Pancreas (tissue), 10 donors: ENCODE results near the gene LSM12. TPM values are rescaled to one million over a fixed set of nuclear protein-coding genes. Genes with fewer than 3 reads are reported as not detected.
A peak's percentile ranks its signal among the peaks of the same experiment; 100 is the strongest.
"Not testable (repeated sequence)": the region's sequence is repeated elsewhere in the genome, so short reads cannot be mapped to it uniquely, and the experiment has no call there.

ENCODE experiments used
- ATAC-seq, 4 donors: fragments of 200-7000 bp; cut with Tn5 transposase; one replicate each; pipeline versions ENCODE4 v1.8.0 to v1.9.1; 2020; ENCODE audit warnings: mild to moderate bottlenecking in 4 of 4, moderate library complexity in 4 of 4
- DNase-seq, 6 donors: peaks; one replicate each; pipeline ENCODE4 v3.0.0-alpha.2; 2020
- FAIRE-seq: peaks from 2 replicates; lab custom pipeline; 2012; peaks lifted over from hg19 to GRCh38; lab: Jason Lieb, UNC
- H3K27ac ChIP-seq, 4 donors: fragments of 200-600 bp; sonication (generic); 1 replicate in 3 of 4; 2 replicates in 1 of 4; pipeline versions ENCODE4 v1.5.0 to v1.8.0; 2020
- H3K27me3 ChIP-seq, 4 donors: fragments of 200-600 bp; one replicate each; pipeline ENCODE4 v1.8.0; 2021
- H3K36me3 ChIP-seq, 3 donors: fragments of 200-600 bp; sonication (generic) in 1 of 3; one replicate each; pipeline versions ENCODE4 v1.5.0 to v1.8.0; 2020 to 2021
- H3K4me1 ChIP-seq, 3 donors: fragments of 200-600 bp; one replicate each; pipeline ENCODE4 v1.8.0; 2021
- H3K4me3 ChIP-seq, 4 donors: fragments of 200-600 bp; sonication (generic) in 2 of 4; one replicate each; pipeline versions ENCODE4 v1.5.0 to v1.8.0; 2020 to 2021
- H3K9me3 ChIP-seq, 4 donors: fragments of 200-600 bp; one replicate each; pipeline ENCODE4 v1.8.0; 2021
- WGBS, 2 donors: extraction: QIAGEN DNeasy Blood & Tissue Kit; methylation state at CpG; one replicate each; pipeline ENCODE4 v1.1.7; 2013; 5-methylcytosine and 5-hydroxymethylcytosine counted together
- intact Hi-C, 3 donors: fragments of 100-400 bp; cut with DNase I; formaldehyde crosslinking; loops; one replicate each; pipeline versions ENCODE4 v1.11.1 to v1.14.2; 2022
- polyA plus RNA-seq, 2 donors: library from polyadenylated mRNA; stranded (reverse); fragments of 200-250 nt; gene quantifications; one replicate each; pipeline ENCODE4 v1.2.3, GENCODE V29; 2013
- total RNA-seq, 6 donors: library from RNA; stranded (reverse); fragmentation: NEBNext Ultra II Directional in 4 of 6; extraction: Animal tissue kit (Norgen Biotek cat#: 25700) in 4 of 6; gene quantifications; one replicate each; pipeline versions ENCODE4 v1.2.1 to v1.2.4, GENCODE V29; 2021 to 2023
- TF ChIP-seq, protein P1 (sequence below), 4 donors: fragments of 200-600 bp; sonication (generic) in 3 of 4; IDR thresholded peaks; one replicate each; pipeline versions ENCODE4 v1.5.0 to v1.8.0; 2021; ENCODE audit warnings: antibody characterized with exemption in 4 of 4
- donor health status: healthy with polysubstance abuse.
- donor health status: DM: no; HTN: no; CAD: no; lungs with moderate emphysema.
- donor health status: DM: no; HTN: no; CAD: no.
- donor health status: control.
- donor health status: control.
- donor health status: Bipolar disorder and iron deficiency.
- donor health status: DM: yes; HTN: yes; CAD: no.
- donor health status: DM: no; HTN: no; CAD: no.
- donor health status: DM: no; HTN: no; CAD: no.
- donor health status: DM: yes; HTN: yes; CAD: no.

Gene LSM12
- total and polyA plus RNA-seq, 8 donors = 14.5 to 29.6 (median 23.6) TPM

DNA sequence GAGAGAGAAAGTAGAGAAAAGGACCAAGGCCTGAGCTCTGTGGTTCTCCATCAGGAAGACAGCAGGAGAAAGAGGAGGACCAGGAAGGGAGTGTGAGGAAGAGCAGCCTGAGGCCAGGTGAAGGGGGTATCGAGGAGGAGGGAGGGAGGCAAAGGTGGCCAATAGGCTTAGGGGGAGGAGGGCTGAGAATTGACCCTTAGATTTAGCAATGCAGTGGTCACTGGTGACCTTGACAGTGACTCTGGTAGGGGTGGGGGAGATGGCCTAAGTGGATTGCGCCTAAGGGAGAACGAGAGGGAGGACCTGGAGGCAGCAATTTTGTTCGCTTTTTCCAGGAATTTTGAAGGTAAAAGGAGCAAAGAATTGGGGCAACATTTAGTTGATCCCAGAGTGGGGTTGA is 67.4 kb downstream of the LSM12 start:
- no peaks in the 10 kb centered on the region for H3K36me3 ChIP-seq
- H3K27ac ChIP-seq = no peak overlapping the region
- DNase-seq (no peak), ATAC-seq (no peak), FAIRE-seq (no peak)
- H3K27me3 ChIP-seq = peaks cover 0 to 5% (median 0%) of the 10 kb centered on the region in 4 donors
- H3K4me3 ChIP-seq = no peak overlapping the region
- WGBS, 2 donors = 71 to 79% methylated on average over 4 of the region's 4 CpGs
- intact Hi-C loops = loop anchor here in 2 of 3 donors (10.0 kb wide), 2 partner anchors 54 to 124 kb away; partner anchors contain the start of gene PPY (in 1 of the 2)
- no peaks in the 10 kb centered on the region for H3K4me1 ChIP-seq
- TF ChIP-seq, protein P1, sequence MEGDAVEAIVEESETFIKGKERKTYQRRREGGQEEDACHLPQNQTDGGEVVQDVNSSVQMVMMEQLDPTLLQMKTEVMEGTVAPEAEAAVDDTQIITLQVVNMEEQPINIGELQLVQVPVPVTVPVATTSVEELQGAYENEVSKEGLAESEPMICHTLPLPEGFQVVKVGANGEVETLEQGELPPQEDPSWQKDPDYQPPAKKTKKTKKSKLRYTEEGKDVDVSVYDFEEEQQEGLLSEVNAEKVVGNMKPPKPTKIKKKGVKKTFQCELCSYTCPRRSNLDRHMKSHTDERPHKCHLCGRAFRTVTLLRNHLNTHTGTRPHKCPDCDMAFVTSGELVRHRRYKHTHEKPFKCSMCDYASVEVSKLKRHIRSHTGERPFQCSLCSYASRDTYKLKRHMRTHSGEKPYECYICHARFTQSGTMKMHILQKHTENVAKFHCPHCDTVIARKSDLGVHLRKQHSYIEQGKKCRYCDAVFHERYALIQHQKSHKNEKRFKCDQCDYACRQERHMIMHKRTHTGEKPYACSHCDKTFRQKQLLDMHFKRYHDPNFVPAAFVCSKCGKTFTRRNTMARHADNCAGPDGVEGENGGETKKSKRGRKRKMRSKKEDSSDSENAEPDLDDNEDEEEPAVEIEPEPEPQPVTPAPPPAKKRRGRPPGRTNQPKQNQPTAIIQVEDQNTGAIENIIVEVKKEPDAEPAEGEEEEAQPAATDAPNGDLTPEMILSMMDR (IDR thresholded peaks at IDR 0.05) = no peak
- H3K9me3 ChIP-seq = no peaks in the 10 kb centered on the region

DNA sequence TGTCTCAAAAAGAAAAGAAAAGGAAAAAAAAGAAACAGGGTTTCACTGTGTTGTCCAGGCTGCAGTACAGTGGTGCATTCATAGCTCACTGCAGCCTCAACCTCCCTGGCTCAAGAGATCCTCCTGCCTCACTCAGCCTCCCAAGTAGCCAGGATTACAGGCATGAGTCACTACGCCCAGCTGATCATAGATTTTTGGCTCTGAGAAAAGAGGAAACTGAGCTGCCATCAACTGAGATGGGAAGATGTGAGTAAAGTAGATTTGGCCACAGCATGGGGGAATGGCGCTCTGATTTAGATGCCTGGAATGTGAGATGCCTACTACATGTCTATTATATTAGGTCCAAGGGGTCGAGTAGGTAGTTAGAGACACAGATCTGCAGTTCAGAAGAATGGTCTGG is 67.9 kb downstream of the LSM12 start:
- Histone ChIP-seq H3K36me3 (no peaks in the 10 kb centered on the region), H3K27ac (no peak overlapping the region), H3K27me3 (peaks cover 0 to 5% (median 0%) of the 10 kb centered on the region in 4 donors), H3K4me3 (no peak overlapping the region), H3K4me1 (no peaks in the 10 kb centered on the region), H3K9me3 (no peaks in the 10 kb centered on the region)
- intact Hi-C loops = loop anchor here in 2 of 3 donors (10.0 kb wide), 2 partner anchors 54 to 124 kb away; partner anchors contain the start of gene PPY (in 1 of the 2)
- no peak for FAIRE-seq
- DNase-seq = no peak
- 76 to 86% methylated on average over 3 of the region's 3 CpGs for WGBS, 2 donors
- TF ChIP-seq, protein P1 (IDR thresholded peaks at IDR 0.05) = no peak
- no peak for ATAC-seq

DNA sequence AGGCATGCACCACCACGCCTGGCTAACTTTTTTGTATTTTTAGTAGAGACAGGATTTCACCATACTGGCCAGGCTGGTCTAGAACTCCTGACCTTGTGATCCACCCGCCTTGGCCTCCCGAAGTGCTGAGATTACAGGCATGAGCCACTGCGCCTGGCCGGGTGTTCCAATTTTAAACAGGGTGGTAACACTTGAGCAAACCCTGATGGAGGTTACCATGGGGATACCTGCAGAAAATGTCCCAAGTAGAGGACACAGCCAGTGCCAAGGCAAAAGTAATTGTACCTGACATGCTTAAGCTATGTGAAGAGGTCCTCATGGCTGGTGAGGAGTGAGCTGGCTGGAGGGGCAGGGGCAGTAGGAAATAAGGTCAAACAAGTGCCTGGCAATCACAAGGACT is 69.3 kb downstream of the LSM12 start:
- not testable (repeated sequence) for H3K36me3 ChIP-seq, H3K9me3 ChIP-seq, H3K4me3 ChIP-seq, ATAC-seq, H3K4me1 ChIP-seq, H3K27me3 ChIP-seq, H3K27ac ChIP-seq, DNase-seq, FAIRE-seq
- intact Hi-C loops = loop anchor here in 2 of 3 donors (10.0 kb wide), 2 partner anchors 52 to 122 kb away; partner anchors contain the start of gene PPY (in 1 of the 2)
- 62 to 68% methylated on average over 5 of the region's 5 CpGs for WGBS, 2 donors

DNA sequence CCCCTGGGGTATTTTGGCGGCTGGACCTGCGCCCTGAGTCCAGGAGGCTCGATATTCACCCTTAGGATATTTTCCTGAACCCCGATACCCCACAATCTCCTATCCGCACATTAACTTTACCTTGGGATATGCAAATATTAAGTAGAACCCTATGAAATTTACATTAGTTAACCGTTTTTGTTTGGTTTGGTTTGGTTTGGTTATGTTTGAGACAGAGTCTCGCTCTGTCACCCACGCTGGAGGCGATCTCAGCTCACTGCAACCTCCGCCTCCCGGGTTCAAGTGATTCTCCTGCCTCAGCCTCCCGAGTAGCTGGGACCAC is 71.4 kb downstream of the LSM12 start:
- H3K9me3 ChIP-seq = no peaks in the 10 kb centered on the region
- WGBS, 2 donors = 8 to 9% methylated on average over 12 of the region's 12 CpGs
- no peaks in the 10 kb centered on the region for H3K4me1 ChIP-seq
- H3K4me3 ChIP-seq = no peak overlapping the region
- ATAC-seq (no peak), DNase-seq (no peak), FAIRE-seq (no peak)
- H3K27ac ChIP-seq = no peak overlapping the region
- H3K36me3 ChIP-seq = no peaks in the 10 kb centered on the region
- H3K27me3 ChIP-seq = peaks cover 0 to 5% (median 0%) of the 10 kb centered on the region in 4 donors
- TF ChIP-seq, protein P1 (IDR thresholded peaks at IDR 0.05) = no peak
- intact Hi-C loops = loop anchor here in 2 of 3 donors (10.0 kb wide), 2 partner anchors 50 to 120 kb away; partner anchors contain the start of gene PPY (in 1 of the 2)

DNA sequence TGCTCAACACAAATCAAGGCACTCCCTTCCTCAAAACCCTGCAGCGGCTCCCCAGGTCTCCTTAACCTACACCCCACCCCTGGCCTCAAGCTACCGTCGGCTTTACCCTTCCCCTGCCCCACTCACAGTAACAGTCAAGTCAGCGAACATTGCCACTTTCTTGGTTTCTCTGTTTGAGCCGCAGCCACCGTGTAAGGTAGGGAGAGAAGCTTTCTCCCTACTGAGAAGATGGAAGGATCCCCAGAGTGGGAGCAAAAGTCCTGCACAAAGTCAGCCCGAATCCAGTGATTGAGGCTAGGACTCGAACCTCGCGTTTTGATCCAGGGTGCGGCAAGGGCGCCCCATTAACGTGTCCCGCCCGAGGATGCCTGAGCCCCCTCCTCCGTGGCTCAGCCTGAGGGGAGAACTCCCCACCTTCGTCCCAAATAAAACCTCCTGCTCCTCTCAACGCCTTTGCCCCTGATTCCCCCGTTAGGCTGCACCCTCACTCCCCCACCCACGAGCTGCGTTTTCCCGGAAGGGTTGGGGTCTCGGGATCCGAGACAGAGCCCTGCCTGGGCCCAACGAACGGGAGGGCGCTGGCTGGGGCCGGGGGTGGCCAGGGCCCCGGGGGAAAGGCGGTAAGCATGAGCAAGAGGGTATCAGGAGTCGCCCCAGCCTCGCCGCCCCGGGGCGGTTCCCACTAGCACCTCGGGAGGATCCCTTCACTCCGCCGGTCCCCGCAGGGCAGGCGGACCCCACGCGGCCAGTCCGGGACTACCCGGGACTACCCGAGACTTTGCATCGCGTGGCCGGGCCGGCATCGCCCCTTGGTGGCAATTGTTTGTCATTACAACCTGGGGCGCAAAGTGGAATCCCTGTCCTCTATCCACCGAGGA is 72.0 kb downstream of the LSM12 start:
- 8 to 10% methylated on average over 52 of the region's 52 CpGs for WGBS, 2 donors
- Histone ChIP-seq H3K36me3 (no peaks in the 10 kb centered on the region), H3K27me3 (peaks cover 0 to 5% (median 0%) of the 10 kb centered on the region in 4 donors), H3K4me3 (peak overlapping the region in 2 of 4 donors; percentile 8 to 39), H3K9me3 (no peaks in the 10 kb centered on the region), H3K4me1 (no peaks in the 10 kb centered on the region), H3K27ac (no peak overlapping the region)
- ATAC-seq (peak; percentile 88 to 98 (median 94)), FAIRE-seq (no peak), DNase-seq (peak in 5 of 6 donors; percentile 42 to 90 (median 75))
- intact Hi-C loops = loop anchor here in 2 of 3 donors (5.0 to 10.0 kb wide), 3 partner anchors 50 to 120 kb away; partner anchors contain the start of gene PPY (in 2 of the 2)
- TF ChIP-seq, protein P1 (IDR thresholded peaks at IDR 0.05) = peak; percentile 66 to 82 (median 80)
